Left lobe of liver (tissue), 2 donors: Measurements from ENCODE around the gene SLC12A2. TPM values are rescaled to one million over a fixed set of nuclear protein-coding genes. Genes with fewer than 3 reads are reported as not detected.

Experiments
- ATAC-seq: fragments of 200-7000 bp; cut with Tn5 transposase; one replicate; pipeline ENCODE4 v1.9.1; 2020; ENCODE audit warnings: mild to moderate bottlenecking, moderate library complexity
- DNase-seq: peaks from one replicate; pipeline ENCODE4 v3.0.0-alpha.2; 2020; ENCODE audit warnings: low spot score
- total RNA-seq: library from RNA; stranded (reverse); gene quantifications from one replicate; pipeline ENCODE4 v1.2.1, GENCODE V29; 2021
- donor health status: DM: no; HTN: no; CAD: no; lungs with moderate emphysema.
- donor health status: DM: no; HTN: yes; CAD: no.

Gene SLC12A2
- total RNA-seq, 1 donor from 2014 or later: 3.8 TPM

- ATAC-seq (no peak), DNase-seq (no peak)
Measured at GRCh38 chr5:128093368-128093767, 9.8 kb downstream of the SLC12A2 start.

DNA sequence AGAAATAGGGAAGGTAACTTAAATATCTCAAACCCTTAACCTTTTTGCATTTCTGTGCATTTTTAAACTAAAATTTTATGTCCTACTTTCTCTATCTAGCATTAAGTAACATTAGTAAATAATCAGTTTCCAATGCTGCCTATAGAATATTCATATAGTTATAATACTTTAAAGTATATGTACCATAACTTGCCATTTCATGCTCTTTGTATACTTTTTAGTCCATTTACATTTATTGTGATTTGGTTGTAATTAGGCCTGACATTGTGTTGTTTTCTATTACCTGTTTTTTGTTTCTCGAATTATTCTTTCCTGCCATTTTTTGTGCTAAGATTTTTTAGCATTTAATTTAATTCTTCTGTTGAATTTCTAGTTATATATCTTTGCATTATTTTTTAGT is 13.7 kb downstream of the SLC12A2 start:
- DNase-seq (no peak), ATAC-seq (no peak)

DNA sequence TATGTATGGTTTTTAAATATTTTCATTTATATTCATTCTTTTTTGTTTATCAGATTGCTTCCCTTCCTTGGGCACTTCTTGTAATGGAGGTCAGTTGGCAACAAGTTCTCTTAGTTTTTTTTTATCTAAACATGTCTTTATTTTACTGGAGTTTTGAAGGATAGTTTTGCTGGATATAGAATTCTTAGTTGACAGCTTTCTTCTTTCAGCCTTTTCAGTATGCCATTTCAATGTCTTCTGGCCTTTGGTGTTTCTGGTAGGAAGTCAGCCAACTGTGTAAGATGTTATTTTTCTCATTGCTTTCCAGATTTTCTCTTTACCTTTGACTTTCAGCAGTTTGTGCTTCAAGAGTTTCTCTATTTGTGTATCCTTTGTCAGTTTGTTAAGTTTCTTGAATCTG is 14.2 kb downstream of the SLC12A2 start:
- no peak for ATAC-seq
- DNase-seq: no peak

GRCh38 chr5:128099944-128100343 is 16.4 kb downstream of the SLC12A2 start:
- ATAC-seq: no peak
- DNase-seq: no peak

GRCh38 chr5:128100860-128101557 is 17.4 kb downstream of the SLC12A2 start:
- no peak for ATAC-seq

GRCh38 chr5:128101676-128102075 is 18.1 kb downstream of the SLC12A2 start:
- DNase-seq (no peak), ATAC-seq (no peak)

More at GRCh38 chr5:128100860-128101557, 17.4 kb downstream of the SLC12A2 start:
- DNase-seq: no peak

DNA sequence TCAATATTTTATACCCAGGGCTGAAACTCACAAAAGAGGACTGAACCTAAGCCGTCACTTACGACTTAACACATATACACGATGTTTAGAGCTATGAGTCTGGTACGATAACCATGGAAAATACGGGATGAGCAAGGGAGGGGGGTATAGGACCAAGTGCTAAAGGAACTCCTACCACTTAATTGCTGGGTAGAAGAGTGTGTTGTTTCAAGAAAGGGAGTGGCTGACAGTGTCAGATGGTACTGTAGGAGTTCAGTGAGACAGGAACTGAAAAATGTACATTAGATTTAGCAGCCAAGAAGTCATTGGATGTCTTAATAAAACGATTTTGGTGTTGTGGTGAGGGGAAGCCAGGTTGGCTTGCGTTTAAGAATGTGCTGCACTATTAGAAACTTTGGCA is 21.6 kb downstream of the SLC12A2 start:
- no peak for ATAC-seq
- no peak for DNase-seq

DNA sequence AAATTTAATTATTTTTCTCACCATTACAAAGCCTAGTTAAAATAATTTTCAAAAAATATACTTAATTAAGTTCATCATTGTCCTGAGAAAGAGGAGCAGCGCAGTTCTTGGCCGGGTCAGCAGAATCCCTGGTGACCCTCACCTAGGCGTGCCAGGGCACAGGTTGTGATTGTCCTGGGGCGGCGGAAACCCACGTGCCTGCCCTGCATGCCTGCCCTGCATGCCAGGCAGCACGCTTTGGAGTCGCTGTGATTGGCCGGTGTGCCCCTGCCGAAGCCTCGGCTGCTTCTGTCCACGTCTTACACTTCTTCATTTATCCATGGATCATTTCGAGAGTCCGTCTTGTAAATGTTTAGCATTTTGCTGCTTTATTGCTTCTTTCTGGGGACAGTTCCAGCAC is 25.6 kb downstream of the SLC12A2 start:
- DNase-seq (no peak), ATAC-seq (no peak)

GRCh38 chr5:128109766-128110165 is 26.2 kb downstream of the SLC12A2 start:
- ATAC-seq: no peak
- DNase-seq: no peak

GRCh38 chr5:128111818-128112448 is 28.4 kb downstream of the SLC12A2 start:
- ATAC-seq: no peak
- no peak for DNase-seq

GRCh38 chr5:128116445-128116844 is 32.9 kb downstream of the SLC12A2 start:
- no peak for DNase-seq
- no peak for ATAC-seq

GRCh38 chr5:128118214-128118613 is 34.6 kb downstream of the SLC12A2 start:
- no peak for ATAC-seq
- DNase-seq: no peak

- DNase-seq (no peak), ATAC-seq (no peak)
Measured at GRCh38 chr5:128121651-128122050, 38.1 kb downstream of the SLC12A2 start.

- DNase-seq: no peak
- ATAC-seq: no peak
Measured at GRCh38 chr5:128123936-128124335, 40.4 kb downstream of the SLC12A2 start.

GRCh38 chr5:128126241-128126640 is 42.7 kb downstream of the SLC12A2 start:
- DNase-seq (no peak), ATAC-seq (no peak)

GRCh38 chr5:128132499-128132898 is 48.9 kb downstream of the SLC12A2 start:
- ATAC-seq: no peak

DNA sequence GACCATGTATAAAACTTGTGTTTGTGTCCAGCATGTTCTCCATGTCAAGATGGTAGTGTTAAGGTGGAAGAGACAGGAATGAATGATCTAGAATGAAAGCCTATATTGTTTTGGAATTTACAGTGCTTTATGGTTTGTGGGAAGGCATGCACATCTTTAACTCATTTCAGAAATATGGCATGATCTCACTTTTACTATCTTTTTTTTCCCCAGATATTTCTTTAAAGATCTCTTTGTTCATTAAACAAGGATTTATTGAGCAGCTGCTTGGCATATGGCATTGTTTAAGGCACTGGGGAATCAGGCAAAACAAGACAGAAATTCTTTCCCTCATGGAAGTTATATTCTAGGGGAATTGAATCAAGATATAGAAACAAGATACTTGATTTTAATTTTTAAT is 51.7 kb downstream of the SLC12A2 start:
- no peak for DNase-seq
- no peak for ATAC-seq

More at GRCh38 chr5:128132499-128132898, 48.9 kb downstream of the SLC12A2 start:
- DNase-seq: no peak

DNA sequence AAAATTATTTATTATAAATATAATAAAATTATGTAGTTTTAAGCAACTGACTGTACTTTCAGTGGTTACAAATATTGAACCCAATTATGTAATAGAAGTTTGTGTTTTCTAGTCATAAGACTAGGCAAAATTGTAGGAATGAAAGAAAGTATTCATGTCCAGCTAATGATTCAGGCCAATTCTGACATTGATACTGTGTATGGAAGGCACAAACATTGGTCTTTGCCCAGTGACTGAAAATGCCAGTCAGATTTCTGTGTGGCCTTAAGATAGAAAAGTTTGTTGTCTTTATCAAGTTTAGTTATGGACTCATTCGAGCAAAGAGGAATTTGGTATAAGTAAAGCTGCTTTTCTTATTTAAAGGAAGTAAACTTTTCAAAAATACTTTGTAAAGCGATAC is 60.3 kb downstream of the SLC12A2 start:
- ATAC-seq (no peak), DNase-seq (no peak)

GRCh38 chr5:128144491-128144890 is 60.9 kb downstream of the SLC12A2 start:
- no peak for ATAC-seq
- DNase-seq: no peak

DNA sequence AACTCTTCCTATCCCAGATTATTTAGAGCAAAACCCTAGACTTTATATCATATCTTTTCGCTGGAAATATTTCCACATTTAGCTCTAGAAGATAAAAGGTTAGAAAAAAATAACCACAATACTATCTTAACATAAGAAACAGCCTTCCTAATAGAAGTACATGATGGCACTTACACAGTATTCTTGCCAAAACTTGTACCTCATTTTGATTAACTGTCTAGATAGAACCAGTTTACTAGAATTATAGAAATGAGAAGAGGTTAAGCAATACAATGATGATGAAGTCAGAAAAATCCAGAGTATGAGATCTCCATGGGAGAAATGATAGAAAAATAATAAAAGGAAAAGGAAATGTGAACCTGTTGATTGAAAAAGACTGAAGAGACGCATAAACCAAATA is 63.1 kb downstream of the SLC12A2 start:
- DNase-seq (no peak), ATAC-seq (no peak)

- DNase-seq (no peak), ATAC-seq (no peak)
Measured at GRCh38 chr5:128154943-128155342, 71.4 kb downstream of the SLC12A2 start.

DNA sequence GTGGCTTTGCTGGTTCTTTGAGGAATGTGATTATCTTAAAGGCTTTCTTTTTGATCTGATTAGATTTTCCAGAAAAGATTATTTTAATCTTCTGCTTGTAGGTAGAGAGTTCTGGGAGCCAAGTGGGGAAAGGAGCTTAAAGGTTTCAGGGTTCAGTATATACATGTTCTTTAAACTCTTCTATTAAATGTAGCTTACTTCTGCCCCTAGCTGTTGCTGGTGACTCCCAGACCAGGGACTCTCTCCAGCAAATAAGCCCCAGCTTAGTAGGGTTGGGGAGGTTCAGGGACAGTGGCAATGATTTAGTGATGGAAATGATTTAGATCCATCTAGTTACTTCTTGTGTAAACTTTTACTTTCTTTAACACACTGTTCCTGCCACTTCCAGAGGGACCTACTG is 72.2 kb downstream of the SLC12A2 start:
- ATAC-seq (no peak), DNase-seq (no peak)

- no peak for ATAC-seq
- no peak for DNase-seq
Measured at GRCh38 chr5:128156521-128156920, 73.0 kb downstream of the SLC12A2 start.
